Keratinocyte (primary cell): ENCODE results near the gene CARD16. TPM values are rescaled to one million over a fixed set of nuclear protein-coding genes. Genes with fewer than 3 reads are reported as not detected.
A peak's percentile ranks its signal among the peaks of the same experiment; 100 is the strongest.
"Not testable (repeated sequence)": the region's sequence is repeated elsewhere in the genome, so short reads cannot be mapped to it uniquely, and the experiment has no call there.

Experiments
- DNase-seq: peaks from one replicate; pipeline ENCODE4 v3.0.0-alpha.2; 2011; ENCODE audit warnings: low read depth, missing footprints, low spot score
- FAIRE-seq: peaks from 2 replicates; lab custom pipeline; 2011; peaks lifted over from hg19 to GRCh38; lab: Jason Lieb, UNC
- H2AFZ ChIP-seq: 2 replicates; pipeline ENCODE4 v1.6.0; 2012; ENCODE audit warnings: low read length, control low read depth, inconsistent platforms; ENCODE audit not compliant: control insufficient read depth
- H3K27ac ChIP-seq: 2 replicates; pipeline ENCODE4 v1.5.1; 2011; ENCODE audit warnings: low read length; ENCODE audit not compliant: control insufficient read depth, insufficient read depth
- H3K27me3 ChIP-seq: 3 replicates; pipeline ENCODE4 v1.6.0; 2011; ENCODE audit warnings: low read length; ENCODE audit not compliant: control insufficient read depth, insufficient read depth; ENCODE audit errors: extremely low read depth
- H3K36me3 ChIP-seq, 2 experiments: 2 replicates in 1 of 2; 3 replicates in 1 of 2; pipeline ENCODE4 v1.5.1; 2011; ENCODE audit warnings: low read length in 2 of 2, mild to moderate bottlenecking in 1 of 2; ENCODE audit not compliant: control insufficient read depth in 2 of 2, insufficient read depth in 2 of 2; ENCODE audit errors: extremely low read depth in 1 of 2
- H3K4me1 ChIP-seq: 3 replicates; pipeline ENCODE4 v1.5.1; 2011; ENCODE audit warnings: low read length; ENCODE audit not compliant: control insufficient read depth, insufficient read depth; ENCODE audit errors: extremely low read depth
- H3K4me2 ChIP-seq: 3 replicates; pipeline ENCODE4 v1.6.0; 2011; ENCODE audit warnings: low read depth, low read length; ENCODE audit not compliant: control insufficient read depth, insufficient read depth; ENCODE audit errors: extremely low read depth
- H3K4me3 ChIP-seq, 3 experiments: fragments of 200-600 bp in 1 of 3; sonication (generic) in 1 of 3; 2 replicates in 2 of 3; 3 replicates in 1 of 3; pipeline ENCODE4 v1.5.1; 2011 to 2016; ENCODE audit warnings: low read length in 3 of 3, mild to moderate bottlenecking in 3 of 3, control low read depth in 2 of 3, inconsistent platforms in 1 of 3, low read depth in 1 of 3, mixed read lengths in 1 of 3, mixed run types in 1 of 3, moderate library complexity in 1 of 3; ENCODE audit not compliant: control insufficient read depth in 2 of 3, insufficient read depth in 2 of 3; ENCODE audit errors: extremely low read depth in 1 of 3
- H3K79me2 ChIP-seq: 2 replicates; pipeline ENCODE4 v1.6.0; 2012; ENCODE audit warnings: low read length; ENCODE audit not compliant: control insufficient read depth, insufficient read depth
- H3K9ac ChIP-seq: 3 replicates; pipeline ENCODE4 v1.6.0; 2011; ENCODE audit warnings: low read length; ENCODE audit not compliant: control insufficient read depth, insufficient read depth; ENCODE audit errors: extremely low read depth
- H3K9me1 ChIP-seq: 3 replicates; pipeline ENCODE4 v1.6.0; 2011; ENCODE audit warnings: low read length; ENCODE audit not compliant: control insufficient read depth, insufficient read depth; ENCODE audit errors: extremely low read depth
- H3K9me3 ChIP-seq: 2 replicates; pipeline ENCODE4 v1.5.1; 2012; ENCODE audit warnings: low read depth, low read length; ENCODE audit not compliant: control insufficient read depth
- H4K20me1 ChIP-seq: 3 replicates; pipeline ENCODE4 v1.6.0; 2011; ENCODE audit warnings: low read length; ENCODE audit not compliant: control insufficient read depth, insufficient read depth; ENCODE audit errors: extremely low read depth
- EZH2 ChIP-seq: IDR thresholded peaks from one replicate; pipeline ENCODE4 v1.6.1; 2012; ENCODE audit warnings: inconsistent platforms, mild to moderate bottlenecking, low read length, moderate library complexity
- dilution Hi-C: fragments of 300-500 bp; cut with MboI; formaldehyde crosslinking; loops from one replicate; pipeline ENCODE4 v1.7.0; 2020; ENCODE audit warnings: low sequenced_read_pairs; ENCODE audit not compliant: extremely low pct_ligation_motif_present
- polyA plus RNA-seq, 5 experiments: library from polyadenylated mRNA; depleted of rRNA in 3 of 5; stranded (reverse) in 3 of 5; stranded (forward) in 1 of 5; unstranded in 1 of 5; fragments of >200 nt; gene quantifications; 1 replicate in 1 of 5; 2 replicates in 3 of 5; 3 replicates in 1 of 5; pipeline versions ENCODE4 v1.2.1 to v1.2.3, GENCODE V29; 2011 to 2012; ENCODE audit warnings: missing spikeins in 2 of 5, low read depth in 1 of 5, low replicate concordance in 1 of 5
- TF ChIP-seq, protein P1 (sequence below), 3 experiments: IDR thresholded peaks in 1 of 3; conservative IDR thresholded peaks in 1 of 3; optimal IDR thresholded peaks in 1 of 3; 2 replicates in 2 of 3; 3 replicates in 1 of 3; pipeline versions ENCODE3 to v1.5.1; 2011; ENCODE audit warnings: low read length in 3 of 3, mild to moderate bottlenecking in 3 of 3, moderate library complexity in 2 of 3, control low read depth in 1 of 3, inconsistent platforms in 1 of 3; ENCODE audit not compliant: insufficient read depth in 2 of 3; ENCODE audit errors: extremely low read depth in 1 of 3

CARD16 gene
- polyA plus RNA-seq, 1 donor (not counting 4 experiments of a cell fraction or from before 2014, with no cell fraction given) = 16.6 TPM

DNA sequence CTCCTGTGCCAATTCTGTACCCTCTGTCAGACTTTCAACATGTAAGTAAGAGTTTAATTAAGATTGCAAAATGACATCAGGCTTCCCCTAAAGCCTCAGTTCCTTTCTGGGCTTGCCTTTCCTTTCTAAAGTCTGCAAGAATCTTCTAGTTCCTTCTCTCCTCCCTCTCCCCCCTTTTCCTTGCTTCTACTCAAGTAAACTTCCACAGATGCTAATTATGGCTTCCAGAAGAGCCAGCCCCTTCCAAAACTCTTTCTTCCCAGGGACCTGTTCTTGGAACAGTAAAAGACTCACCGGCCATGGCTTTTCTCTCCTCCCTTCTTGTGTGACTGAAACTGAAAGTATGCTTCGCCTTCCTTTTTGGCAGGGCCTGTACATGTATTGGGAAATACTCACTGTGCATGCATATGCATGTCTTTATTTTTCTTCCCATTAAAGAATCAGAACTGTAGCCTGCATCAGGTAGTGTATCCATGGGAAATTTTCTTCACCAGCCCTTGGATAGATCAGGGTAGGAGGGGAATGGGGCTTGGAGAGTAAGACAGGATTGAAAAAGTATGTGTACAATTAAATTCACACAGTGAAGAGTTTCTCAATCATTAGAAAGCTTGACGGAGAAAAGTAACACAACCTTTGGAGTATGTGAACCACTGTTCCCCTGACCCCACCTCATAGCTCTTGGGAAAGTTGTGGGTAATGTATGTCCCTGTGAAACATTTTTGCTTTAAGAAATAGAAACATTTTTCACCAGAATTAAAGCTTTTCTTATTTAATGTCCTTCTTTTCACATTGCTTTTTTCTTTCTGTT is 10.1 kb downstream of the CARD16 start, which contains the start of gene CASP1:
TSS of gene CASP1 (minus strand) at position 332 of the 808 bp plus-strand sequence. CDS start at position 301, 31 bp downstream.
- Histone ChIP-seq H4K20me1 (no peaks in the 10 kb centered on the region), H3K9ac (peak within 1 kb of the TSS; percentile 46), H3K9me3 (no peaks in the 10 kb centered on the region), H3K4me3 (peak within 1 kb of the TSS; percentile 23 to 54 (median 45)), H3K27me3 (no peaks in the 10 kb centered on the region), H3K4me2 (peak within 1 kb of the TSS; percentile 63), H3K27ac (peak within 1 kb of the TSS; percentile 53), H3K36me3 (peaks cover 0 to 3% of the 10 kb centered on the region in 2 experiments), H2AFZ (peak within 1 kb of the TSS; percentile 46), H3K9me1 (no peaks in the 10 kb centered on the region), H3K79me2 (no peaks in the 10 kb centered on the region), H3K4me1 (peaks cover 5% of the 10 kb centered on the region)
- no peak for DNase-seq
- dilution Hi-C loops = no loop called here
- FAIRE-seq = peak; percentile 88
- TF ChIP-seq EZH2 = no peak
- TF ChIP-seq, protein P1, sequence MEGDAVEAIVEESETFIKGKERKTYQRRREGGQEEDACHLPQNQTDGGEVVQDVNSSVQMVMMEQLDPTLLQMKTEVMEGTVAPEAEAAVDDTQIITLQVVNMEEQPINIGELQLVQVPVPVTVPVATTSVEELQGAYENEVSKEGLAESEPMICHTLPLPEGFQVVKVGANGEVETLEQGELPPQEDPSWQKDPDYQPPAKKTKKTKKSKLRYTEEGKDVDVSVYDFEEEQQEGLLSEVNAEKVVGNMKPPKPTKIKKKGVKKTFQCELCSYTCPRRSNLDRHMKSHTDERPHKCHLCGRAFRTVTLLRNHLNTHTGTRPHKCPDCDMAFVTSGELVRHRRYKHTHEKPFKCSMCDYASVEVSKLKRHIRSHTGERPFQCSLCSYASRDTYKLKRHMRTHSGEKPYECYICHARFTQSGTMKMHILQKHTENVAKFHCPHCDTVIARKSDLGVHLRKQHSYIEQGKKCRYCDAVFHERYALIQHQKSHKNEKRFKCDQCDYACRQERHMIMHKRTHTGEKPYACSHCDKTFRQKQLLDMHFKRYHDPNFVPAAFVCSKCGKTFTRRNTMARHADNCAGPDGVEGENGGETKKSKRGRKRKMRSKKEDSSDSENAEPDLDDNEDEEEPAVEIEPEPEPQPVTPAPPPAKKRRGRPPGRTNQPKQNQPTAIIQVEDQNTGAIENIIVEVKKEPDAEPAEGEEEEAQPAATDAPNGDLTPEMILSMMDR (optimal IDR thresholded peaks at IDR 0.05 in 1 of 3, IDR thresholded peaks at IDR 0.05 in 1 of 3, conservative IDR thresholded peaks at IDR 0.05 in 1 of 3; ENCODE audit: extremely low read depth in 1 of 3, insufficient read depth in 2 of 3, low read length in 3 of 3) = no peak

DNA sequence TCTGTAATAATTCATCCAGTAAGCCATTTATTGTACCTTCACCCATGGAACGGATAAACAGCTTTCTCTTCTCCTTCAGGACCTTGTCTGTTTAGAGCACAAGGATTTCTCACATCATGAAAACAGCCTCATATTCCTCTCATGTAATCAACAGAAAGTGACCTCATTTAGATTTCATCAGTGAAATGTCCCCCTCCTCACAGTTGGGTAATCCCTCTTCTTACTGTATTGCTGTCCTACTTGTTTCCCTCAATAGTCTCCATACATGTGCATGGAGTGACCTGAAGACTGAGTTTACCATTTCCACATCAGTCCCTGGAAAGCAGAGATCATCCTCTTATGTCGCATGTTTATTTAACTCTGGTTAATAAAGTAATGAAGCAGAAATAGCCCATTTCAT is 10.7 kb downstream of the CARD16 start:
- Histone ChIP-seq H3K9ac (peak overlapping the region; percentile 46), H3K27ac (peak overlapping the region; percentile 53), H3K4me3 (peak overlapping the region; percentile 23 to 54 (median 45))

More for the DNA sequence above, 10.7 kb downstream of the CARD16 start:
- H3K36me3 ChIP-seq, H3K27me3 ChIP-seq, H4K20me1 ChIP-seq, FAIRE-seq, DNase-seq, H3K9me1 ChIP-seq, H3K4me1 ChIP-seq, H3K9me3 ChIP-seq, H3K79me2 ChIP-seq, dilution Hi-C loops: not testable (repeated sequence)
- peak overlapping the region; percentile 2 for H2AFZ ChIP-seq
- H3K4me2 ChIP-seq = peak overlapping the region; percentile 63
